Loucy (cell line): ENCODE data around the gene MEIS1.

ENCODE experiments used
- H2AFZ ChIP-seq: fragments of 200-600 bp; sonication (generic); 2 replicates; pipeline ENCODE4 v1.6.0; 2016; ENCODE audit warnings: antibody characterized with exemption, mild to moderate bottlenecking, low read length, moderate library complexity
- H3F3A ChIP-seq: fragments of 200-600 bp; 2 replicates; pipeline ENCODE4 v1.6.0; 2016; ENCODE audit warnings: antibody characterized with exemption, low read depth, mild to moderate bottlenecking
- H3K27me3 ChIP-seq: fragments of 200-600 bp; sonication (generic); 2 replicates; pipeline ENCODE4 v1.6.1; 2014; ENCODE audit warnings: low read length, mild to moderate bottlenecking; ENCODE audit not compliant: insufficient read depth, poor library complexity, severe bottlenecking
- H3K36me3 ChIP-seq: fragments of 200-600 bp; sonication (generic); 2 replicates; pipeline ENCODE4 v1.6.1; 2016; ENCODE audit warnings: low read length; ENCODE audit not compliant: insufficient read depth
- H3K4me1 ChIP-seq: fragments of 200-600 bp; sonication (generic); 2 replicates; pipeline ENCODE4 v1.5.1; 2014; ENCODE audit warnings: low read length, mild to moderate bottlenecking; ENCODE audit not compliant: insufficient read depth, poor library complexity, severe bottlenecking
- H3K4me2 ChIP-seq: fragments of 200-600 bp; sonication (generic); 2 replicates; pipeline ENCODE4 v1.6.0; 2014; ENCODE audit warnings: antibody characterized with exemption, low read length, low read depth, mild to moderate bottlenecking; ENCODE audit not compliant: poor library complexity, severe bottlenecking
- H3K4me3 ChIP-seq: fragments of 200-600 bp; sonication (generic); 2 replicates; pipeline ENCODE4 v1.5.1; 2014; ENCODE audit warnings: low read length, mild to moderate bottlenecking, mixed read lengths; ENCODE audit not compliant: poor library complexity, severe bottlenecking
- H3K79me2 ChIP-seq: fragments of 200-600 bp; sonication (generic); 2 replicates; pipeline ENCODE4 v1.6.1; 2014; ENCODE audit warnings: low read length; ENCODE audit not compliant: insufficient read depth
- H3K9ac ChIP-seq: fragments of 200-600 bp; sonication (generic); 2 replicates; pipeline ENCODE4 v1.6.0; 2014; ENCODE audit warnings: mild to moderate bottlenecking, low read depth, low read length, moderate library complexity; ENCODE audit not compliant: poor library complexity, severe bottlenecking
- H3K9me2 ChIP-seq: fragments of 200-600 bp; sonication (generic); replicated peaks from 2 replicates; pipeline ENCODE4 v1.6.1; 2016; ENCODE audit warnings: low read depth, low read length, mixed read lengths
- H3K9me3 ChIP-seq: fragments of 200-600 bp; sonication (generic); 2 replicates; pipeline ENCODE4 v1.6.1; 2014; ENCODE audit warnings: mild to moderate bottlenecking, antibody characterized with exemption, low read length, low read depth; ENCODE audit not compliant: insufficient read depth
- H4K20me1 ChIP-seq: fragments of 200-600 bp; sonication (generic); 2 replicates; pipeline ENCODE4 v1.6.0; 2014; ENCODE audit warnings: antibody characterized with exemption, low read length, mild to moderate bottlenecking; ENCODE audit not compliant: insufficient read depth, poor library complexity, severe bottlenecking
- EZH2phosphoT487 ChIP-seq: fragments of 200-600 bp; IDR thresholded peaks from 2 replicates; pipeline ENCODE4 v1.6.1; 2018; ENCODE audit warnings: antibody characterized with exemption, mild to moderate bottlenecking, moderate library complexity, borderline replicate concordance
- TF ChIP-seq, protein P1 (sequence below): fragments of 200-600 bp; sonication (generic); conservative IDR thresholded peaks from 2 replicates; pipeline ENCODE4 v1.5.1; 2014; ENCODE audit warnings: mild to moderate bottlenecking, antibody characterized with exemption, low read length

Gene MEIS1

DNA sequence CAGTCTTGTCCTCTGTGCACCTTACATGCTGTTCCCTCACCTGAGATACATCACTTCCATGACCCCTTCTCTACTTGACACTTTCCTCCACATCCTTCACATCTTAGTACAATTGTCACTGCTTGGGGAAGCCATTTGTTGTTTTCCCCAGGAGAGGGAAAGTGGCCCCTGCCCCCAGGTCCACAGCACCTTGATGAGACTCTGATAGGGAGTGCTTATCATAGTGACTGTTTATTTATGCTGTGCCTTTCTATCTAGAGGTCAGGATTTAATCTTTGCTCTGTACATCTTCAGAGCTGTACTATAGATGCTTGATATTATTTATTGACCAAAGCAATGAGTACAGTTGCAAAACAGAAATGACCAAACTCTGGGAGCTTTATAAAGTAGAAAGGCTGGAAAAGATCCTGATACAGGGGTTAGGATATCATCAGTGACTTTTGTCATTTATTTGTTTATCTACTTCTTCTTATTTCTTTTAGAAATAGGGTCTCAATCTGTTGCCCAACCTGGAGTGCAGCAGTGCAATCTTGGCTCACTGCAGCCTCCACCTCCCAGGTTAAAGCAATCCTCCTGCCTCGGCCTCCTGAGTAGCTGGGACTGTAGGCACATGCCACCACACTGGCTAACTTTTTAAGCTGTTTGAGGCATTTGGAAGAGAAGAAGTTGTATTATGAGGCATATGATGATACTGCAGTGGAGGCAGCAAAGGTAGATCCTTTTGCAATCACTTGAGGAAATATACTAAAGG is 94.2 kb downstream of the MEIS1 start:
- TF ChIP-seq, protein P1, sequence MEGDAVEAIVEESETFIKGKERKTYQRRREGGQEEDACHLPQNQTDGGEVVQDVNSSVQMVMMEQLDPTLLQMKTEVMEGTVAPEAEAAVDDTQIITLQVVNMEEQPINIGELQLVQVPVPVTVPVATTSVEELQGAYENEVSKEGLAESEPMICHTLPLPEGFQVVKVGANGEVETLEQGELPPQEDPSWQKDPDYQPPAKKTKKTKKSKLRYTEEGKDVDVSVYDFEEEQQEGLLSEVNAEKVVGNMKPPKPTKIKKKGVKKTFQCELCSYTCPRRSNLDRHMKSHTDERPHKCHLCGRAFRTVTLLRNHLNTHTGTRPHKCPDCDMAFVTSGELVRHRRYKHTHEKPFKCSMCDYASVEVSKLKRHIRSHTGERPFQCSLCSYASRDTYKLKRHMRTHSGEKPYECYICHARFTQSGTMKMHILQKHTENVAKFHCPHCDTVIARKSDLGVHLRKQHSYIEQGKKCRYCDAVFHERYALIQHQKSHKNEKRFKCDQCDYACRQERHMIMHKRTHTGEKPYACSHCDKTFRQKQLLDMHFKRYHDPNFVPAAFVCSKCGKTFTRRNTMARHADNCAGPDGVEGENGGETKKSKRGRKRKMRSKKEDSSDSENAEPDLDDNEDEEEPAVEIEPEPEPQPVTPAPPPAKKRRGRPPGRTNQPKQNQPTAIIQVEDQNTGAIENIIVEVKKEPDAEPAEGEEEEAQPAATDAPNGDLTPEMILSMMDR = no peak
- TF ChIP-seq EZH2phosphoT487 = no peak
- Histone ChIP-seq H3K79me2 (no peaks in the 10 kb centered on the region), H3K36me3 (no peaks in the 10 kb centered on the region), H3K4me2 (no peak overlapping the region), H2AFZ (no peak overlapping the region), H3K9ac (no peak overlapping the region), H3F3A (no peaks in the 10 kb centered on the region), H3K4me1 (no peaks in the 10 kb centered on the region), H3K9me3 (no peaks in the 10 kb centered on the region), H3K9me2 (no peaks in the 10 kb centered on the region), H3K27me3 (no peaks in the 10 kb centered on the region), H3K4me3 (no peak overlapping the region), H4K20me1 (no peaks in the 10 kb centered on the region)

DNA sequence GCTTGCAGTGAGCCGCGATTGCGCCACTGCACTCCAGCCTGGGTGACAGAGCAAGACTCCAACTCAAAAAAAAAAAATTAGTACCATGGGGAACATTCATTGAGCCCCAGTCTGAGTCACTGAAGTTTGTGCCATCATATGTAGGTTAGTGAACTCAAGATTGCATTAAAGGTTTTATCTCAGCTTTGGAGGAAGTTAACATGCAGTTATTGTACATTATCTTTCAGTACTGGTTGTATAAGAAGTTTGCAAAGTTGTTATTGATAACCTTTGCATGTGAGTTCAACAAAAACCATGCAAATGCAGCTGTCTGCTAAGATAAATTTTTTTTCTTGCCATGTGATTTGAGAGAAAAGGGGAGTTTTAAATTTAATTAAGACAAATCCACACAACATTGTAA is 95.7 kb downstream of the MEIS1 start:
- TF ChIP-seq, protein P1 = no peak
- TF ChIP-seq EZH2phosphoT487 = no peak
- Histone ChIP-seq H4K20me1 (no peaks in the 10 kb centered on the region), H2AFZ (no peak overlapping the region), H3F3A (no peaks in the 10 kb centered on the region), H3K9me2 (no peaks in the 10 kb centered on the region), H3K79me2 (no peaks in the 10 kb centered on the region), H3K27me3 (no peaks in the 10 kb centered on the region), H3K9me3 (no peaks in the 10 kb centered on the region), H3K4me2 (no peak overlapping the region), H3K4me1 (no peaks in the 10 kb centered on the region), H3K4me3 (no peak overlapping the region), H3K9ac (no peak overlapping the region), H3K36me3 (no peaks in the 10 kb centered on the region)

DNA sequence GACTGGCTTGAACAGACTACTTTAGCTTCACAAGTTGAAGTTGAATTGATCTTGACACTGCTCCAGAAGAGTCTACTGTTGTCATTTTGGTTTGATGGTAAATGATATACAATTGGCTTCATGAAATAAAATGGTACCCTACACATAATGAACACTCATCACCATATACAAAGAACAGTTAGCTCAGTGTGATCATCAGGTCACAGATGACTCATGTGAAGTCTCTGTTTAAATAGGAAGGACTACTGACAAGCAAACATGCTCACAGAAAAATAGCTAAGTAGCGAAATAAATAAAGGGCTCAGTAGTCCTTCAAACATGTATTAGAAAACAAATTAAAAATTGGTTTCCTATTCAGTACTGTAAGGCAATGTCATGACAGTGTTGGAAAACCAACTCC is 96.2 kb downstream of the MEIS1 start:
- Histone ChIP-seq H3K9me3 (no peaks in the 10 kb centered on the region), H3F3A (no peaks in the 10 kb centered on the region), H4K20me1 (no peaks in the 10 kb centered on the region), H3K4me2 (no peak overlapping the region), H3K79me2 (no peaks in the 10 kb centered on the region), H3K4me1 (no peaks in the 10 kb centered on the region), H3K9me2 (no peaks in the 10 kb centered on the region), H3K36me3 (no peaks in the 10 kb centered on the region), H3K9ac (no peak overlapping the region), H2AFZ (no peak overlapping the region), H3K27me3 (no peaks in the 10 kb centered on the region), H3K4me3 (no peak overlapping the region)
- TF ChIP-seq, protein P1 = no peak
- TF ChIP-seq EZH2phosphoT487 = no peak
